ENCODE results near the gene RGP1. TPM values are rescaled to one million over a fixed set of nuclear protein-coding genes. Genes with fewer than 3 reads are reported as not detected.

Gene RGP1
- total RNA-seq, 2 donors from 2014 or later, result 19.4 to 30.3 TPM

- TF ChIP-seq POLR2A (IDR thresholded peaks at IDR 0.05) (no peak), POLR2AphosphoS5 (IDR thresholded peaks at IDR 0.05) (no peak), CTCF (IDR thresholded peaks at IDR 0.05) (no peak)
- Histone ChIP-seq H3K9me3 (no peaks in the 10 kb centered on the region), H3K4me1 (replicated peaks) (peaks cover 17% of the 10 kb centered on the region), H3K27ac (peak overlapping the region in 1 of 2 donors; percentile 88), H3K27me3 (replicated peaks; ENCODE audit: insufficient read depth) (no peaks in the 10 kb centered on the region), H3K36me3 (peaks cover 17 to 18% of the 10 kb centered on the region in 2 donors), H3K4me3 (no peak overlapping the region)
- no peak for DNase-seq (ENCODE audit: low spot score)
- WGBS, result 83% methylated on average over 3 of the region's 3 CpGs
- intact Hi-C loops (cut with DNase I), result loop anchor here (5.0 to 10.0 kb wide), 2 partner anchors 77 to 619 kb away; partner anchors contain the start of genes ATOSB, CCDC107 and RMRP
Measured at GRCh38 chr9:35734096-35734495, 15.0 kb upstream of the RGP1 start.

GRCh38 chr9:35736201-35736633 lies 12.9 kb upstream of the RGP1 start:
- 40% methylated on average over 5 of the region's 5 CpGs for WGBS
- H3K27me3 ChIP-seq (replicated peaks; ENCODE audit: insufficient read depth), result no peaks in the 10 kb centered on the region
- peaks cover 18 to 29% of the 10 kb centered on the region in 2 donors for H3K36me3 ChIP-seq
- H3K9me3 ChIP-seq, result no peaks in the 10 kb centered on the region
- intact Hi-C loops (cut with DNase I), result loop anchor here (10.0 kb wide), 1 partner anchor 621 kb away; the partner anchor contains the start of gene ATOSB
- H3K27ac ChIP-seq, result no peak overlapping the region
- no peak overlapping the region for H3K4me3 ChIP-seq
- peaks cover 4% of the 10 kb centered on the region for H3K4me1 ChIP-seq (replicated peaks)
- peak; percentile 62 for DNase-seq (ENCODE audit: low spot score)
- no peak for TF ChIP-seq POLR2A (IDR thresholded peaks at IDR 0.05)
- peak; percentile 24 to 78 (median 62) for TF ChIP-seq CTCF (IDR thresholded peaks at IDR 0.05)
- peak; percentile 44 for TF ChIP-seq POLR2AphosphoS5 (IDR thresholded peaks at IDR 0.05)

- H3K4me3 ChIP-seq, result no peak overlapping the region
- no peaks in the 10 kb centered on the region for H3K27me3 ChIP-seq (replicated peaks; ENCODE audit: insufficient read depth)
- intact Hi-C loops (cut with DNase I), result loop anchor here (10.0 kb wide), 1 partner anchor 622 kb away; the partner anchor contains the start of gene ATOSB
- TF ChIP-seq POLR2AphosphoS5 (IDR thresholded peaks at IDR 0.05) (no peak), POLR2A (IDR thresholded peaks at IDR 0.05) (no peak), CTCF (IDR thresholded peaks at IDR 0.05) (no peak)
- H3K4me1 ChIP-seq (replicated peaks), result peaks cover 4% of the 10 kb centered on the region
- WGBS, result 66% methylated on average over 7 of the region's 7 CpGs
- H3K27ac ChIP-seq, result no peak overlapping the region
- H3K36me3 ChIP-seq, result peaks cover 18 to 29% of the 10 kb centered on the region in 2 donors
- no peaks in the 10 kb centered on the region for H3K9me3 ChIP-seq
- DNase-seq (ENCODE audit: low spot score), result no peak
Measured at GRCh38 chr9:35737143-35737542, 11.9 kb upstream of the RGP1 start.

GRCh38 chr9:35738186-35738585 lies 10.9 kb upstream of the RGP1 start:
- H3K4me1 ChIP-seq (replicated peaks), result peaks cover 4% of the 10 kb centered on the region
- TF ChIP-seq POLR2AphosphoS5 (IDR thresholded peaks at IDR 0.05), result no peak
- no peak for TF ChIP-seq CTCF (IDR thresholded peaks at IDR 0.05)
- no peak for TF ChIP-seq POLR2A (IDR thresholded peaks at IDR 0.05)
- no peaks in the 10 kb centered on the region for H3K9me3 ChIP-seq
- no peak overlapping the region for H3K4me3 ChIP-seq
- H3K36me3 ChIP-seq, result peaks cover 18 to 34% of the 10 kb centered on the region in 2 donors
- H3K27me3 ChIP-seq (replicated peaks; ENCODE audit: insufficient read depth), result no peaks in the 10 kb centered on the region
- WGBS, result 76% methylated on average over 4 of the region's 4 CpGs
- no peak for DNase-seq (ENCODE audit: low spot score)
- intact Hi-C loops (cut with DNase I), result loop anchor here (10.0 kb wide), 1 partner anchor 623 kb away; the partner anchor contains the start of gene ATOSB
- no peak overlapping the region for H3K27ac ChIP-seq

GRCh38 chr9:35738924-35739323 lies 10.2 kb upstream of the RGP1 start:
- WGBS, result 86% methylated on average over 7 of the region's 7 CpGs
- Histone ChIP-seq H3K27ac (no peak overlapping the region), H3K9me3 (no peaks in the 10 kb centered on the region), H3K27me3 (replicated peaks; ENCODE audit: insufficient read depth) (no peaks in the 10 kb centered on the region), H3K4me1 (replicated peaks) (no peaks in the 10 kb centered on the region), H3K4me3 (no peak overlapping the region), H3K36me3 (peaks cover 18 to 42% of the 10 kb centered on the region in 2 donors)
- no peak for DNase-seq (ENCODE audit: low spot score)
- intact Hi-C loops (cut with DNase I), result loop anchor here (10.0 kb wide), 1 partner anchor 624 kb away; the partner anchor contains the start of gene ATOSB
- TF ChIP-seq POLR2A (IDR thresholded peaks at IDR 0.05) (no peak), POLR2AphosphoS5 (IDR thresholded peaks at IDR 0.05) (no peak), CTCF (IDR thresholded peaks at IDR 0.05) (no peak)

Measured in prostate gland (tissue), 2 donors.